CD4-positive, alpha-beta T cell (primary cell): ENCODE measurements around the gene THUMPD2. TPM values are rescaled to one million over a fixed set of nuclear protein-coding genes. Genes with fewer than 3 reads are reported as not detected.
"Not testable (repeated sequence)": the region's sequence is repeated elsewhere in the genome, so short reads cannot be mapped to it uniquely, and the experiment has no call there.

Experiments
- ATAC-seq: fragments of 200-7000 bp; cut with Tn5 transposase; one replicate; pipeline ENCODE4 v1.10.0; 2022; ENCODE audit warnings: mild to moderate bottlenecking; ENCODE audit not compliant: poor library complexity
- CTCF ChIA-PET: fragments of 350-600 bp; sonication (Branson Sonifier 250); formaldehyde crosslinking; loops from one replicate; lab custom pipeline; 2021; ENCODE audit warnings: antibody characterized with exemption, inconsistent platforms; lab: Charles Lee
- POLR2A ChIA-PET: fragments of 350-600 bp; sonication (Branson Sonifier 250); formaldehyde crosslinking; loops from one replicate; lab custom pipeline; 2021; ENCODE audit warnings: antibody characterized with exemption, inconsistent platforms; lab: Charles Lee
- DNase-seq, 14 experiments: peaks; one replicate each; pipeline ENCODE4 v3.0.0-alpha.2; 2013 to 2020; ENCODE audit warnings: mixed read lengths in 2 of 14
- H3K27ac ChIP-seq, 2 donors: one replicate each; pipeline versions ENCODE4 v1.5.1 to v1.7.0; 2013; ENCODE audit warnings: low read length in 2 of 2, low read depth in 1 of 2, mild to moderate bottlenecking in 1 of 2
- H3K27me3 ChIP-seq, 2 experiments: 1 replicate in 1 of 2; 2 replicates in 1 of 2; pipeline versions ENCODE4 v1.6.1 to v1.7.0; 2013; ENCODE audit warnings: low read length in 2 of 2, control low read depth in 1 of 2, mild to moderate bottlenecking in 1 of 2, moderate library complexity in 1 of 2; ENCODE audit not compliant: insufficient read depth in 2 of 2, control insufficient read depth in 1 of 2
- H3K36me3 ChIP-seq: one replicate; pipeline ENCODE4 v1.6.1; 2013; ENCODE audit warnings: low read length, control low read depth; ENCODE audit not compliant: insufficient read depth
- H3K4me1 ChIP-seq: one replicate; pipeline ENCODE4 v1.6.1; 2013; ENCODE audit warnings: low read length, control low read depth; ENCODE audit not compliant: insufficient read depth
- H3K4me3 ChIP-seq: one replicate; pipeline ENCODE4 v1.5.1; 2013; ENCODE audit warnings: mild to moderate bottlenecking, low read length, moderate library complexity
- H3K9me3 ChIP-seq, 2 experiments: 1 replicate in 1 of 2; 2 replicates in 1 of 2; pipeline versions ENCODE4 v1.6.1 to v1.7.0; 2013; ENCODE audit warnings: low read length in 2 of 2, mild to moderate bottlenecking in 2 of 2, control low read depth in 1 of 2, moderate library complexity in 1 of 2; ENCODE audit not compliant: control insufficient read depth in 1 of 2, insufficient read depth in 1 of 2
- H3K27ac Mint-ChIP-seq: one replicate; pipeline ENCODE4 v1.8.0; 2020; ENCODE audit warnings: mixed read lengths
- H3K27me3 Mint-ChIP-seq: one replicate; pipeline ENCODE4 v1.8.0; 2021; ENCODE audit warnings: mixed read lengths
- H3K36me3 Mint-ChIP-seq: one replicate; pipeline ENCODE4 v1.8.0; 2021; ENCODE audit warnings: low read depth, mixed read lengths
- H3K4me1 Mint-ChIP-seq: one replicate; pipeline ENCODE4 v1.8.0; 2021; ENCODE audit warnings: low read depth, mixed read lengths
- H3K4me3 Mint-ChIP-seq: one replicate; pipeline ENCODE4 v1.8.0; 2020; ENCODE audit warnings: mild to moderate bottlenecking, mixed read lengths
- H3K9me3 Mint-ChIP-seq: one replicate; pipeline ENCODE4 v1.8.0; 2020; ENCODE audit warnings: mixed read lengths
- CTCF ChIP-seq: fragments of 200-600 bp; IDR thresholded peaks from one replicate; pipeline ENCODE4 v1.8.0; 2022; ENCODE audit warnings: antibody characterized with exemption, mild to moderate bottlenecking
- intact Hi-C, 2 experiments: fragments of 100-400 bp; cut with DNase I in 1 of 2; cut with micrococcal nuclease in 1 of 2; formaldehyde crosslinking; loops; one replicate each; pipeline versions ENCODE4 v1.15.1 to v1.9.0; 2023 to 2025; cut with DNase I, micrococcal nuclease
- total RNA-seq, 174 experiments: library from RNA in 2 of 174; stranded (reverse) in 2 of 174; gene quantifications; one replicate each; pipeline ENCODE4 v1.2.3 and lab custom pipeline; 2021 to 2026

The THUMPD2 gene
- total RNA-seq, 2 experiments from 2014 or later: 13.7 to 15.5 TPM

- H3K4me3 ChIP-seq: no peak overlapping the region
- intact Hi-C loops: loop anchor here in 1 of 2 experiments (2.0 kb wide), 1 partner anchor 351 kb away; no protein-coding TSS in a partner anchor
- no peaks in the 10 kb centered on the region for H3K27me3 Mint-ChIP-seq
- H3K9me3 Mint-ChIP-seq: no peaks in the 10 kb centered on the region
- no peaks in the 10 kb centered on the region for H3K4me1 Mint-ChIP-seq
- H3K27me3 ChIP-seq: no peaks in the 10 kb centered on the region
- ChIA-PET POLR2A (no interaction called here), CTCF (no interaction called here)
- no peak overlapping the region for H3K4me3 Mint-ChIP-seq
- H3K27ac ChIP-seq: no peak overlapping the region
- H3K36me3 Mint-ChIP-seq: peaks cover 22% of the 10 kb centered on the region
- no peak for ATAC-seq
- TF ChIP-seq CTCF: no peak
- no peak overlapping the region for H3K27ac Mint-ChIP-seq
- H3K9me3 ChIP-seq: no peaks in the 10 kb centered on the region
- DNase-seq: no peak
- no peaks in the 10 kb centered on the region for H3K4me1 ChIP-seq
- H3K36me3 ChIP-seq: no peaks in the 10 kb centered on the region
Observed at GRCh38 chr2:39730276-39730675, 48.8 kb downstream of the THUMPD2 start.

- TF ChIP-seq CTCF: peak; percentile 37
- Mint-ChIP-seq H3K4me1 (no peaks in the 10 kb centered on the region), H3K4me3 (no peak overlapping the region), H3K27ac (no peak overlapping the region), H3K9me3 (no peaks in the 10 kb centered on the region), H3K36me3 (peaks cover 9% of the 10 kb centered on the region), H3K27me3 (no peaks in the 10 kb centered on the region)
- ATAC-seq (peak; percentile 41), DNase-seq (peak in 2 of 14 experiments; percentile 14 to 15)
- Histone ChIP-seq H3K4me1 (no peaks in the 10 kb centered on the region), H3K4me3 (no peak overlapping the region), H3K27ac (no peak overlapping the region), H3K9me3 (no peaks in the 10 kb centered on the region), H3K27me3 (no peaks in the 10 kb centered on the region), H3K36me3 (no peaks in the 10 kb centered on the region)
- POLR2A ChIA-PET: no interaction called here
- CTCF ChIA-PET: interaction anchor here (1.0 kb wide), 1 partner anchor 18 kb away, joined by 3 read pairs; no protein-coding TSS in a partner anchor
- intact Hi-C loops: no loop called here
Observed at GRCh38 chr2:39728941-39729351, 50.1 kb downstream of the THUMPD2 start.

- H3K9me3 ChIP-seq, H3K27ac Mint-ChIP-seq, H3K27ac ChIP-seq, H3K9me3 Mint-ChIP-seq, DNase-seq, H3K27me3 ChIP-seq, H3K4me1 Mint-ChIP-seq, H3K36me3 Mint-ChIP-seq, H3K4me1 ChIP-seq, H3K27me3 Mint-ChIP-seq, ATAC-seq, CTCF ChIA-PET, H3K36me3 ChIP-seq, H3K4me3 Mint-ChIP-seq, intact Hi-C loops, POLR2A ChIA-PET, H3K4me3 ChIP-seq: not testable (repeated sequence)
Observed at GRCh38 chr2:39728085-39728484, 51.0 kb downstream of the THUMPD2 start.

GRCh38 chr2:39725401-39725800, 53.7 kb downstream of the THUMPD2 start:
- TF ChIP-seq CTCF: no peak
- Histone ChIP-seq H3K27me3 (no peaks in the 10 kb centered on the region), H3K4me3 (no peak overlapping the region), H3K9me3 (no peaks in the 10 kb centered on the region), H3K27ac (no peak overlapping the region), H3K36me3 (no peaks in the 10 kb centered on the region), H3K4me1 (no peaks in the 10 kb centered on the region)
- Mint-ChIP-seq H3K4me1 (no peaks in the 10 kb centered on the region), H3K4me3 (no peak overlapping the region), H3K9me3 (no peaks in the 10 kb centered on the region), H3K36me3 (no peaks in the 10 kb centered on the region), H3K27me3 (peaks cover 13% of the 10 kb centered on the region), H3K27ac (no peak overlapping the region)
- POLR2A ChIA-PET: no interaction called here
- DNase-seq: no peak
- ATAC-seq: no peak
- CTCF ChIA-PET: no interaction called here
- intact Hi-C loops: no loop called here
